HG02571 (cell line): ENCODE data around the gene TOMM34.

Source experiments
- ATAC-seq: cut with Tn5 transposase; IDR thresholded peaks from one replicate; pipeline ENCODE4 v1.9.1; 2021; ENCODE audit warnings: mild to moderate bottlenecking, moderate library complexity; ENCODE audit not compliant: unreplicated experiment

TOMM34 gene

GRCh38 chr20:44963325-44964215, 3.4 kb upstream of the TOMM34 start:
- no peak for ATAC-seq

GRCh38 chr20:44962483-44962882, 2.3 kb upstream of the TOMM34 start:
- ATAC-seq, result no peak

GRCh38 chr20:44961870-44962267, 1.7 kb upstream of the TOMM34 start:
- ATAC-seq, result no peak

GRCh38 chr20:44961011-44961869, 1.0 kb upstream of the TOMM34 start:
- ATAC-seq, result no peak

- no peak for ATAC-seq
Observed at GRCh38 chr20:44959638-44960102, 527 bp downstream of the TOMM34 start.

GRCh38 chr20:44959082-44959637, 1.0 kb downstream of the TOMM34 start:
- ATAC-seq, result no peak

- ATAC-seq, result no peak
Observed at GRCh38 chr20:44958276-44958675, 1.9 kb downstream of the TOMM34 start.

- ATAC-seq, result no peak
Observed at GRCh38 chr20:44956410-44956809, 3.8 kb downstream of the TOMM34 start.

- no peak for ATAC-seq
Observed at GRCh38 chr20:44955270-44955669, 4.9 kb downstream of the TOMM34 start.

- ATAC-seq, result no peak
Observed at GRCh38 chr20:44954211-44954610, 6.0 kb downstream of the TOMM34 start.

- ATAC-seq, result no peak
Observed at GRCh38 chr20:44952731-44953130, 7.5 kb downstream of the TOMM34 start.

- no peak for ATAC-seq
Observed at GRCh38 chr20:44950368-44950767, 9.8 kb downstream of the TOMM34 start.

- ATAC-seq, result no peak
Observed at GRCh38 chr20:44948513-44948912, 11.7 kb downstream of the TOMM34 start.

GRCh38 chr20:44948107-44948506, 12.1 kb downstream of the TOMM34 start:
- ATAC-seq, result no peak

- no peak for ATAC-seq
Observed at GRCh38 chr20:44946271-44946852, 13.8 kb downstream of the TOMM34 start.

- no peak for ATAC-seq
Observed at GRCh38 chr20:44945261-44945660, 14.9 kb downstream of the TOMM34 start.

- ATAC-seq, result no peak
Observed at GRCh38 chr20:44943828-44944227, 16.4 kb downstream of the TOMM34 start.

- no peak for ATAC-seq
Observed at GRCh38 chr20:44942264-44942973, 17.8 kb downstream of the TOMM34 start.

- ATAC-seq, result no peak
Observed at GRCh38 chr20:44941120-44941691, 19.0 kb downstream of the TOMM34 start.

GRCh38 chr20:44938637-44939036, 21.6 kb downstream of the TOMM34 start:
- ATAC-seq, result no peak
